ENCODE data around the gene APBA1. TPM values are rescaled to one million over a fixed set of nuclear protein-coding genes. Genes with fewer than 3 reads are reported as not detected.

Gene APBA1
- total RNA-seq, 1 donor from 2014 or later = 14.9 TPM

DNA sequence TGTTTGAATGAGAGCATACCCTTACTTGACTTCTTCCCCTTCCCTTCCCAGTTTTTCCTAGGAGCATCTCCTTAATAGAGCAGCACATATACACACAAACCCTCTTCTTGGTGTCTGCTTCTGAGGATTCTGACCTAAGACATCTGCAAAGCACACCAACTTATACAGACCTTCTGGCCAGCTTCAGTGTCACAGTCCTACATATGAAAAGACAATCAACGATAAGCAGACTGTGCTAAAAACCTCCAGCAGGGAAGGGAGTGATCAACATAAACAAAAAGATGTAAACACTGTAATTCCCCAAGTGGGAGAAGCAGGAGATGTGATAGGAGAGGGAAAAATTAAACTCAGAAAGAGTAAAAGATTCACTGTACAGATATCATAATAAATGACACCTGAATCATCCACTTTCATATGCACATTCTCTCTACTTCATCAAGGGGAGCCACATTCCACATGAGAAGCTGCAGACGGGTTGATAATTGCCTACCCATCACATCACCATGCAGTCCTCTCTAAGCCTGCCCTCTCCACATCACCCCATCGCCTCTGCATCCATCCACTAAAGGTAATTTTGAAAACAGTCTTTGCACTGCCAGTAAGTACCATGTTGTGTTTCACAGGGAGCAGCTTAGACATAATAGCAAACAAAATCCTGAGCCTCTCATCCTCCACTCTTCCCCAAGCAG, 13.0 kb downstream of the APBA1 start:
- intact Hi-C loops (cut with micrococcal nuclease) = no loop called here

DNA sequence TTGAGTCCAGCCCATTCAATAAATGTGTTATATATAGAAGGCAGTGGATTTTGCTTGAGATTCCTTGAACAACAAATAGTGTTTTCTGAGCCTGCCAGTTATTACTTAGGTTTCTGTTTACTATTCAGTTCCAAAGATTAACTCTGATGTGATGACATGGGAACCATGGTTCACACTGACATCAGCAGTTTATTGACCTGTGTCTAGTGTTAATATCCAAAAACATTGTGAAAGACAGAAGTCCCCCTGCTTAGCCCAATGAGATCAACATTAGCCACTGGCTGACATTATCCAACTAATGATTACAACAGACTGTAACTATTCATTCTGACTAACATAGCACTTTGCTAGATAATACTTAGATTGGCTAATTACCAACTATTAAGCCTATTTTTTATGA, 14.9 kb downstream of the APBA1 start:
- intact Hi-C loops (cut with micrococcal nuclease) = no loop called here

DNA sequence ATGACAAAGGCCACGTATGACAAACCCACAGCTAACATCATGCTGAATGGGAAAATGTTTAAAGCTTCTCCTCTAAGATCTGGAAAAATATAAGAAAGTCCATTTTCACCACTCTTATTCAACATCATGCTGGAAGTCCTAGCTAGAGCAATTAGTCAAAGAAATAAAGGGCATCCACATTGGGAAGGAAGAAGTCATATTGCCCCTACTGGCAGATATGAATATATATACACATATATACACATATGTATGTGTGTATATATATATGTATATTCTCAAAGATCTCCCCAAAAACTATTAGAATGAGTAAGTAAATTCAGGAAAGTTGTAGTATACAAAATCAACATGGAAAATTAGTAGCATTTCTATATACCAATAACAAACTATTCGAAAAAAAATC, 17.1 kb downstream of the APBA1 start:
- intact Hi-C loops (cut with micrococcal nuclease) = no loop called here

DNA sequence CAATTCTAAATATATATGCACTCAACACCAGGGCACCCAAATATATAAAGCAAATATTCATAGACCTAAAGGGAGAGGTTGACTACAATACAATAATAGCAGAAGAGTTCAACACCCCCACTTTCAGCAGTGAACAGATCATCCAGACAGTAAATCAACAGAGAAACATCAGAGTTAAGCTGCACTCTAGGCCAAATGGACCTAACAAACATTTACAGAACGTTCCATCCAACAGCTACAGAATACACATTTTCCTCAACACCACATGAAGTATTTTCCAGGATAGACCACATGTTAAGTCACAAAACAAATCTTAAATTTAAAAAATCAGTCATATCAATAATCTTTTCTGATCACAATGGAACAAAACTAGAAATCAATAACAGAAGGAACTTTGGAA, 18.9 kb downstream of the APBA1 start:
- intact Hi-C loops (cut with micrococcal nuclease) = no loop called here

DNA sequence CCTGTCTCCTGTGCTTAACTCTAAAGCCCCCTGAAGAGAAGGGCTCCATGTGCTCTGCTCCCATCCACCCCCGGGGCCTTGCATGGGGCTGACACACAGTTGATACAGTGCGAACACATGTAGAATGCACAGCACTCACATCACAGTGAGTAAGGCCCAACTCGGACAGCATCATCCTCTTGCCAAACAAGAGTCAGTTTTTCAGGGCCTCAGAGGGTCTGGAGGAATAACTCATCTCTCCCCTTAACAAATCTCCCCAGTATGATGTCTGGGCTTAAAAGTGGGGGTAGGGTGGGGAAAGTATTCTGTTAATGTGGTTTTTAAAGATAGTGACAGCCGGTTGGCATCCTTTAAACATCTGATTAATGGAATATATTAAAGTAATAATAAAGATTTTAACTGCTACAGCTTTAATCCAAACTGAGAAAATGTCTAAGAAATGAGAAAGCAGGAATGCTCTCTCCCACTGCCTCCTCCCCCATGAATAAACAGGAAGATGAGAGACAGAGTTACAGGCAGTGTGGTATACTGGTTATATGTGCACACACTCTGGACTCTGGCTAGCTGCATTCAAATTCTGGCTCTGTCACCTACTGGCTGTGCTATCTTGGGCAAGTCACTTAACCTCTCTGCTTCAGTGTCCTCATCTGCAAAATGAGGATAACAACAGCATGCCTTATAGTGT, 22.5 kb downstream of the APBA1 start:
- intact Hi-C loops (cut with micrococcal nuclease) = no loop called here

DNA sequence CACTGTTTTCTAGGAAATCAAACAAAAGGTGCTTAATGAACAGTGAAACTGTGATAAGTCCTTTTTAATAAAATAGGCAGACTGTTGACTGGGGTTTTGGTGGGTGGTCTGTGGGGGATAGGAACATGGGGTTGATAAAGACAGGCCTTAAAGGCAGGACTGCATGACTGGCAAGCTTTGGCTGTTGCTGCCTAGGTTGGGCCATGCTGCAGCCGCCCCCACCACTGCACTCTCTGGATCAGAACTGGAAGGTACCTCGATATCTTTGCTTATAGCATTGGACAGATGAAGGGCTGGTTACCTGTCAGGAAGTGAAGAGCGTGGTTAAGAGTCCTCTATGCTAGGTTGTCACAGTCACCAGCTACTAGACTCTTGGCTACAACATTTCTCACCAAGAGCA, 24.4 kb downstream of the APBA1 start:
- intact Hi-C loops (cut with micrococcal nuclease) = no loop called here

DNA sequence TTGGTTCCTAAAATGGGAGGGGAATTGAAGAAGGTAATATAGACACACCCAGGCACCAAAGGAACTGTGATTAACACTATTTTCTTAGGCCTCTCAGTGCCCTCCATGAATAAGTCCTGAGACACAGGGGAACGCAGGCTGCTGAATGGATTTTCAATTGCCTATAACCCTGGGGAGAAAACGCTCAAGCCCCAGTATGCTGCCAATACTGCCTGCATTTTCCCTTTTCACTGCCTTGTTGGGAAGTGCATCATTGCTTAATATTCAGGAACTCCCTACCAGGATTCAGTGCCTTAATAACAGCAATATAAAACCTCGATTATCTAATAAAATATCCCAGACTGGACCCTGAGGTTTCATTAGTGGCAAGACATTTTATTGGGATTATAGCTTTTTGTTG, 25.4 kb downstream of the APBA1 start:
- intact Hi-C loops (cut with micrococcal nuclease) = no loop called here

DNA sequence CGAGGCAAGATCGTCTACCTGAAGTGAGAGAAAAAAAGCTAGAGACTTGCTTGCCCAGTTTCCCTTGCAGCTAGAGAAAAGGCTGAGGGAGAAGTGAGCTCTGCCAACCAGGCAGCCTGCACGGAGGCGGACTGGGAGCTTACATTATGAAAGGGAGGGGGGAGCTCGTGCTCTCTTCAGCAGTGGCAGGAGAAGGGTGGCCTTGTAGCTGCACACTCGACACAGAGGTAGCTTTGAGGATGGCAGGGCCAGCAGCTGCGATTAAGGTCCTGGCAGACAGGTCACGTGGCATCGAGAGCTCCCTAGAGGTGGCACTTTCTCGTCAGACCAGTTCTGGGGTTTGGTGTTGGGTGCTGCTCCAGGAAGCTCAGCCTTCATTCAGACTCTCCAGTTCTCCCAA, 26.7 kb downstream of the APBA1 start:
- intact Hi-C loops (cut with micrococcal nuclease) = no loop called here

DNA sequence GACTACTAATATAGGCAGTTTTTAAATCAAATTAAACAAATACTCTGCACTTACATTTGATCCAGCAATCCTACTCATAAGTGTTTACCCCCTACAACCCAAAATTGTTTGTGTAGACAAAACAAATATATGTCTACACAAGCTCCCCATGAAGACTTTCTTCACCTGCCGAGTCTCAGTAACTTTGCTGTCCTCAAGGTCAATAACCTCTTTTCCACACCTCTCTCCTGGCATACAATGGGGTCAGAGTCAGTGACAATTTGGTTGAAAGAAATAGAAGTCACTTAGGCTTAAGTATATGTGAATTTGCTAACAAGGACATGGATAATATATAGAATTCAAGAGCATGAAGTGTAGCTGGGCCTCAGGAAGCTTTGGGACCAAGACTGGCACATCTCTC, 29.1 kb downstream of the APBA1 start:
- intact Hi-C loops (cut with micrococcal nuclease) = no loop called here

DNA sequence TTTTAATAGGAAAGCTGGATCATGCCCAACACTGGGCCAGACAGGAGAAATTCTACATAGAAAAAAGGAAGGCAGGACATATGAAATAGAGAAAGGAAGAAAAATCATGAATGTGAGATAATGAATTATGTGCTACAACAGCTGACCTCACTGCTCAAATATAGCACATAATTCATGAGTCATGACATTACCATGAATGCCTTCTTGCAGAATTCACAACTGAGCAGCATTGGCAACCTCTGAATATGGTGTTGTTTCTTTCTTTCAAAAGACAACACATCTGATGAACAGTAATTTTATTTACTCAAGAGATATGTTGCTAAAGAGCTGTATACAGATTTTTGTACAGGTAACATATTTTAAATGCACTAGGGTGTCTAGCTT, 34.4 kb downstream of the APBA1 start:
- intact Hi-C loops (cut with micrococcal nuclease) = no loop called here

DNA sequence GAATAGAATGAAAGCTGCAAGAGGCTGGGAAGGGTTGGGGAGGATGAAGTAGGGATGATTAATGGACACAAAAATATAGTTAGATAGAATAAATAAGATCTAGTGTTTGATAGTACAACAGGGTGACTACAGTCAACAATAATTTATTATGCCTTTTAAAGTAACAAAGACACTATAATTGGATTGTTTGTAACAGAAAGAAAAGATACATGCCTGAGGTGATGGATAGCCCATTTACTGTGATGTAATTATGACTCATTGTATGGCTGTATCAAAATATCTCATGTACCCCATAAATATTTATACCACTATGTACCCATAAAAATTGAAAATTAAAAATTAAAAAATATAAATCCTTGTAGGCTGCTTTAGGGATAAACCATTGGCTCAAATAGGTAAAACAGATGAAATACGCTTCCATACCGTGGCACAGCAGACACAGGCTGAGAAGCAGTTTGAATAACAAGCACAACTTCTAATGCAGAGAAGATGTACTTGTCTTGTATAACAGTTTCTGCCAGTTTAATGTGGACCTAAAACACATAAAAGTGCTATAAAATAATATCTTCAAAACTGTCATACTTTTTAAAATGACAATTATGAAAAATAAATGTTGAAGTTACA, 34.9 kb downstream of the APBA1 start:
- intact Hi-C loops (cut with micrococcal nuclease) = no loop called here

DNA sequence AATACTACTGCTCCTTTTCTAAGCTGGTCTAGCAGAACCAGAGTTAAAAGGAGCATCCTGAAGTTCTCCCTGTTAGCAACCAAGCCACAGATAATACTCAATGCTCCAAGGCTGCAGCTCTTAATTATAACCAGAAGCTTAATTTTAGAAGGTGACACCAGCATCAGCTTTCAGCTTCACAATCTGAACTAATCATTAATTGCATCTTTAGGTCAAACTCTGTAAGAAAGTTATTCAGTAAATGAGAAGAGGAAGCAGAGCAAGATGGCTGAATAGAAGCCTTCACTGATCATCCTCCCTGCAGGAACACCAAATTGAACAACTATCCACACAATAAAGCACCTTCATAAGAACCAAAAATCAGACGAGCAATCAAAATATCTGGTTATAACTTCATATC, 38.5 kb downstream of the APBA1 start:
- intact Hi-C loops (cut with micrococcal nuclease) = no loop called here

DNA sequence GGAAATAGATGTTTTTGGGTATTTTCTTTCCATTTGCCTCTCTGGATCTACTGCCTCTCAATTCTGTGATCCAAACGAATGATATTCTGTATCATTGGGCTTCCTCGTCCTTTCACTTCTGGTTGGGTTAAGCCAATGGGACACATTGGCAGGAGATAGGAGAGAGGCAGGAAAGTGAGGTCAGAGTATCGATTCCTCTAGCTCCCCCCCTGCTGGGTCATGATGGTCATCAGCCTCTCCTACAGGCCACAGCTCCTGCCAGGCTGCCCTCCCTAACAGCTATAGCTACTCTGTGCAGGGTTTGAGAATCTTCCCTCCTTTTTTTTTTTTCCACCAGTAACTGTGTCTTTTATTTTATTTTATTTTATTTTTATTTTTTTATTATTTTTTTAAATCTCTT, 39.4 kb downstream of the APBA1 start:
- intact Hi-C loops (cut with micrococcal nuclease) = no loop called here

DNA sequence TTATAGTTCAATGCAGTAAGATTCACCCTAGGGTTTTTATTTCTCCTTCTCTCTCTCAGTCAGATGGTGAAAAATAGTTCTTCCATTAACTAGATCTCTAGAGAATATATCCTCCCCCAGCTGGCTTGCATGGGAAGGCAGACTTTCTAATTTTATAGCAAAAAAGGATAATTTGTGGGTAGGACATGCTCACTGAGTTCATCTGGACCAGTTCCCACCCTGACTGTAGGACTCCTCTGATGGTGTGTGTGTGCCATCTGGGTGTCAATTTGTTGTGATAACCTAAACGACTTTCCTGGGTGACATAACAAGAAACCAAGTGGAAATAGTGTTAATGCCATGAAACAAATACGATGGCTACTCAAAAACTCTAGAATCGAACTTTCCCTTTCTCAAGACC, 44.9 kb downstream of the APBA1 start:
- intact Hi-C loops (cut with micrococcal nuclease) = no loop called here

DNA sequence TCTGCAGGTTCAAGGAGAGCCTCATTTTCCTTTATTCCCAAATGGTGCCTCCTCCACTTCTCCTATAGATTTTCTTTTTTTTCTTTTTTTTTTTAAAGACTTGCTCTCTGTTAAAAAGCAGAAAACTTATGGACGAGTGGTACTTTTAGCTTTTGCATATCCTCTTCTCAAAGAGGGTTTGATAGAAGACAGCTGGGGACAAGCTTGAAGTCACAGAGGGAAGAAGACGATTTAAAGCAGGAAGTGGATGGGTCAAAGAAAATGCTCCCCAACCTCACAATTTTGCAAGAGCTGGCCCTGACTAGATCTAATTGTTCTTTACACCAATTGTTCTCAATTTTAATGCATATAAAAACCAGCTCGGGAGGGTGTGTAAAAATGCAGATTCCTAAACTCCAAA, 48.9 kb downstream of the APBA1 start:
- intact Hi-C loops (cut with micrococcal nuclease) = no loop called here

DNA sequence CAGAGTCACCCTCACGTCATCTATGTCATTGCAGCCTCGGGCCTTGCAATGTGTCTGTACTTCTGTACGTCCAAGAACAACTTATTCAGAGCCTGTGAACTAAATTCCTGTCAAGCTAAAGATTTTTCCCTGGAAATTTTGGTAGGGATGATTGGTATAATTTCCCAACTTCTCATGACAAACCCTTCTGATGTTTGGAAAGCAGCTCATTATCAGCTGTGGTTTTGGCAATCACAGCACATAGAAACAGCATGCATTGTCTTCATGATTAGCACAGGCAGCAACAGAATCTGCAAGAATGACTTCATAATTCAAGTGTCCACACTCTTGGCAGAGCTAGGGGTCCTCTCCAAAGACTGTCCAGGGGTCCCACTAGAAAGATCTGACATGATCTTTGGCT, 49.5 kb downstream of the APBA1 start:
- intact Hi-C loops (cut with micrococcal nuclease) = no loop called here

DNA sequence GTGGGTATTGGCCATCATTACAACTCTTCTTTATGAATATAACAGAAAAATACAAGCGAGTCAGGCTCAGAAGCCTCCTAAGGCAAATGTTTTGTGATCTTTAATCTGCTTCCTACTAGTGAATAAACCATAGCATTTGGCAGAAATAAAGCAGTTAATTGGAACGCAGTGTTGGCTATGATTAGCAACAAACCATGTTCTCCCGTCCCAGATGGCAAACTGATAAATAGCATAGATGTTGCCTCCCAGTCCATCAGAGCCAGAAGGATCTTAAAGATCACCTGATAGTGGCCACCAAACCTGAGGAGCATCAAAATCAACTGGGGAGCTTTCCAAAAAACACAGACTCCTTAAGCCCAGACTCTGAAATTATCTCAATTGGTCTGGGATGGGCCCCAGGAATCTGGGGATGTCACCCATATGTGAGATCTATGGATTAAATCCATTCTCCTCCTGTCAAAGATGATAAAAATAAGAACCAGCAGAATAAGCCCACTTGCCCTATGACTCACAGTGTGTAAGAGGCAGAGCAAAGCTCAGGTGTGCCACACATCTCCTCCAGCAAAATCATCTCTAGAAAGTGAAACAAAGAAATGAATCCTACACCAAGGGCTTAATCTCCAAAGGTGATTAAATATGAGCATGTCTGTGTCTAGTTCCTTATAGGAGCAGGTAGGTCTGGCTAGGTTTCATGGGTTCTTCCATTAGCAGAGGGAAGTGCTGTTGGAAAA, 50.3 kb downstream of the APBA1 start:
- intact Hi-C loops (cut with micrococcal nuclease) = no loop called here

DNA sequence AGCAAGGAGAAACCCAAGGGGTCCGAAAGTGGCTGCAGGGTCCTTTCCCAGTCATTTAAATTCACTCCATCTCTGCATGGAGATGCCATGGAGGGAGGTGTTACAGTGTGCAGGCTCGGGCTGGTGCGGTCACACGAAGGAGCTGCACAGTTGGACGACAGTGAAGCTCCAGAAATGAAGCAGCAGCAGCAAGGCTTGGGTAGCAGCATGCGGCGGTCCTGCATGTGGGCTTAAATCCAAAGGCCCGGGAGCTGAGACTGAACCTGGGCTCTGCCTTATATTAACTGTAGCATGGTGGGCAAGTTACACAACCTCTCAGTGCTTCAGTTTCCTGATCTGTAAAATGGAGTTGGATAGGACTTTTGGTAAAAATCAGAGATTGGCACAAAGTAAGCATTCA, 51.4 kb downstream of the APBA1 start:
- intact Hi-C loops (cut with micrococcal nuclease) = no loop called here

DNA sequence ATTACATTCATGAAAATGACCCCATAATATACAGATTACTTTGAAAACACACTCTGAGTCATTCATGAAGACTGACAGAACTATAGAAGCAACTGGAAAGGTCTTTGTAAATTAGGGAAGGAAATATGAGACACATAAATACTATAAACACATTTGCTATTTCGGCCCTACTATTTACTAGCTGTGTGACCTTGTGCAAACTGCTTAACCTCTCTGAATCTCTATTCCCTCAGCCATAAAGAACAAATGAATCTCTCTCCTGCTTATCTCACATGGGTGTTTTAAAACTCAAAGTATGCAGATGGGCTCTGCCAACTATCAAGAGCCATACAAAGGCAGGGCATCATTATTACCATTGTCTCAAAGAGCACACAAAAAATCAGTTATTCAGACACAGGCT, 52.9 kb downstream of the APBA1 start:
- intact Hi-C loops (cut with micrococcal nuclease) = no loop called here

DNA sequence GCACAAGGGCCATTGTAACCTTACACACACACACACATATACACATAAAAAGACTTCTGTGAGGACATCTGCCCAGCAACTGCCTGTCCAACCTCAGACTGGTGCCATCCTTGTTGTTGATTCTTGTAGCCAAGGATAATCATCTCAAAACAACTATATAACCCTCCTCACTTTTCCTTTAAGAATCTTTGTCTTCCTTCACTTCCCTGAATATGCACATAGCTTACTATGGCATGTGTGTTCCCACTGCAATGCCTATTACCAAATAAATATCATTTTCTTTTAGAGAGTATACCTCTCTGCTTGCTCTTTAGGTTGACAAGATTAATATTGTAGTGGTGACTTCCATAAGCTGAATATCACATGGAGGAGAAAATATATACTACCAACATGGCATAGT, 55.2 kb downstream of the APBA1 start:
- intact Hi-C loops (cut with micrococcal nuclease) = no loop called here

DNA sequence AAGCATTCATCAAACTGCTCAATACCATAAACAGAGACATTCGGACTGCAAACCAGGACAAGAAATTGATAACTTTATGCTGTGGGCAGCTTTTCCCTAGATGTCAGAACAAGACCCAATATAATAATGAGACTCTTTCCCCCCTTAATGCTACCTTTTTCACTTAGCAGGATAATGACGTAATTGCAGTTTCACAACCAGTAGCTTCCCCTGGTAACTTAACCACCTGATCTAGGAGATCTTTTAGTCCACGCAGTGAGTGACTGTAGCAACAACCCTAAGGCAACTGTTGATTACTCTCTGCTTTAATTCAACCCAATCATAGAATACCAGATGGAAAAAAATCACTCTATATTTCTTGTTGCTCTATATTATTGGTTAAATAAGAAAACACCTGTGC, 56.3 kb downstream of the APBA1 start:
- intact Hi-C loops (cut with micrococcal nuclease) = no loop called here

DNA sequence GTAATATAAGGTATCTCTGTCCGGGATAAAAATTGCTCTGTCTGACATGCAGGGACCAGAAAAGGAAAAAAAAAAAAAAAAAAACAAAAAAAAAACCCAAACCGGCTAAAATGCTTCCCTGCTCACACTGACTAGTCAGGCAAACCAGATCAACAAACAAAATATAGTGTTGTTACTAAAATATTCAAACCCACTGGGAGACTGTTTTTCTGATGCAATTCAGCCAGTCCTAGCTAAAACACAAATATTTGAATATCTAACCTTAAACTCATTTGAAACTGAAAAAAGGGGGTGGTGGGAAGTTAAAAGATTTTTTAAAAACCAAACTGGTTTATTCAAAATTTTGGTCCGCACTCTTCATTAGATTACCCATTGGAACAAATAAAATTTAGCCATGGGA, 61.0 kb downstream of the APBA1 start:
- intact Hi-C loops (cut with micrococcal nuclease) = no loop called here

All from T-helper 1 cell treated with Interleukin-12 subunit alpha and Interleukin-12 subunit beta and Interleukin-4 antibody, amounts not matched to agents 30 ng/mL and 1 ng/mL, for 36 hours (primary cell).